Fibroblast of lung (primary cell): ENCODE results near the gene MYEF2. TPM values are rescaled to one million over a fixed set of nuclear protein-coding genes. Genes with fewer than 3 reads are reported as not detected.

Experiments
- DNase-seq, 2 donors: peaks; one replicate each; pipeline versions ENCODE4 v3.0.0 to v3.0.0-alpha.2; 2010; ENCODE audit warnings: low read depth in 2 of 2
- H2AFZ ChIP-seq: 2 replicates; pipeline ENCODE4 v1.5.1; 2012; ENCODE audit warnings: low read length, control low read depth, inconsistent platforms
- H3K27ac ChIP-seq: 2 replicates; pipeline ENCODE4 v1.5.1; 2011; ENCODE audit warnings: low read length, control low read depth; ENCODE audit not compliant: insufficient read depth
- H3K27me3 ChIP-seq: 2 replicates; pipeline ENCODE4 v1.5.1; 2011; ENCODE audit warnings: mild to moderate bottlenecking, low read length; ENCODE audit not compliant: control insufficient read depth, insufficient read depth
- H3K36me3 ChIP-seq: 2 replicates; pipeline ENCODE4 v1.5.1; 2011; ENCODE audit warnings: low read length; ENCODE audit not compliant: control insufficient read depth, insufficient read depth
- H3K4me1 ChIP-seq: 2 replicates; pipeline ENCODE4 v1.5.1; 2011; ENCODE audit warnings: low read length; ENCODE audit not compliant: control insufficient read depth, insufficient read depth; ENCODE audit errors: extremely low read depth
- H3K4me2 ChIP-seq: 2 replicates; pipeline ENCODE4 v1.5.1; 2011; ENCODE audit warnings: low read length, control low read depth; ENCODE audit not compliant: insufficient read depth; ENCODE audit errors: extremely low read depth
- H3K4me3 ChIP-seq, 4 experiments: fragments of 200-600 bp in 1 of 4; sonication (generic) in 1 of 4; replicated peaks in 1 of 4; 2 replicates each; pipeline ENCODE4 v1.5.1; 2011 to 2016; ENCODE audit warnings: low read length in 4 of 4, low read depth in 3 of 4, mild to moderate bottlenecking in 3 of 4, control low read depth in 2 of 4, inconsistent platforms in 1 of 4, mixed read lengths in 1 of 4; ENCODE audit not compliant: insufficient read depth in 1 of 4; ENCODE audit errors: control extremely low read depth in 1 of 4
- H3K79me2 ChIP-seq: 2 replicates; pipeline ENCODE4 v1.5.1; 2012; ENCODE audit warnings: mild to moderate bottlenecking, low read length, inconsistent platforms; ENCODE audit not compliant: control insufficient read depth, insufficient read depth
- H3K9ac ChIP-seq: 2 replicates; pipeline ENCODE4 v1.5.1; 2011; ENCODE audit warnings: mild to moderate bottlenecking, low read length, control low read depth; ENCODE audit not compliant: insufficient read depth
- H3K9me3 ChIP-seq: 2 replicates; pipeline ENCODE4 v1.5.1; 2012; ENCODE audit warnings: low read depth, low read length; ENCODE audit not compliant: control insufficient read depth, insufficient read depth
- H4K20me1 ChIP-seq: 2 replicates; pipeline ENCODE4 v1.5.1; 2011; ENCODE audit warnings: low read length; ENCODE audit not compliant: control insufficient read depth, insufficient read depth; ENCODE audit errors: extremely low read depth
- CTCF ChIP-seq, 2 donors: IDR thresholded peaks in 1 of 2; conservative IDR thresholded peaks in 1 of 2; 1 replicate in 1 of 2; 2 replicates in 1 of 2; pipeline ENCODE4 v1.5.1; 2011 to 2012; ENCODE audit warnings: low read length in 2 of 2, control low read depth in 1 of 2, inconsistent platforms in 1 of 2, low read depth in 1 of 2, mild to moderate bottlenecking in 1 of 2
- EZH2 ChIP-seq: IDR thresholded peaks from 2 replicates; pipeline ENCODE4 v1.5.1; 2012; ENCODE audit warnings: low read length, control low read depth, mild to moderate bottlenecking; ENCODE audit errors: missing control alignments
- polyA plus RNA-seq, 2 donors: library from polyadenylated mRNA; depleted of rRNA in 1 of 2; stranded (reverse) in 1 of 2; unstranded in 1 of 2; fragments of >200 nt; gene quantifications; 2 replicates each; pipeline ENCODE4 v1.2.1, GENCODE V29; 2011 to 2012; ENCODE audit warnings: missing spikeins in 1 of 2
- total RNA-seq: library from RNA; depleted of rRNA; stranded (reverse); fragments of >200 nt; gene quantifications from 2 replicates; pipeline ENCODE4 v1.2.1, GENCODE V29; 2014

The MYEF2 gene
- total and polyA plus RNA-seq, 2 donors (not counting 1 experiment from before 2014, with no cell fraction given): 5.3 to 13.5 TPM

- peaks cover 1% of the 10 kb centered on the region for H3K36me3 ChIP-seq
- TF ChIP-seq CTCF (conservative IDR thresholded peaks at IDR 0.05 in 1 of 2, IDR thresholded peaks at IDR 0.05 in 1 of 2; ENCODE audit: low read depth in 1 of 2, low read length in 2 of 2): no peak
- TF ChIP-seq EZH2: no peak
- DNase-seq: peak in 1 of 2 donors; percentile 14
- H4K20me1 ChIP-seq: no peaks in the 10 kb centered on the region
- no peak overlapping the region for H2AFZ ChIP-seq
- no peak overlapping the region for H3K4me3 ChIP-seq
- no peaks in the 10 kb centered on the region for H3K79me2 ChIP-seq
- no peaks in the 10 kb centered on the region for H3K27me3 ChIP-seq
- no peak overlapping the region for H3K27ac ChIP-seq
- peaks cover 5% of the 10 kb centered on the region for H3K4me1 ChIP-seq
- no peaks in the 10 kb centered on the region for H3K9me3 ChIP-seq
- no peak overlapping the region for H3K9ac ChIP-seq
- H3K4me2 ChIP-seq: no peak overlapping the region
Measured at GRCh38 chr15:48147358-48147757, 30.7 kb downstream of the MYEF2 start.

DNA sequence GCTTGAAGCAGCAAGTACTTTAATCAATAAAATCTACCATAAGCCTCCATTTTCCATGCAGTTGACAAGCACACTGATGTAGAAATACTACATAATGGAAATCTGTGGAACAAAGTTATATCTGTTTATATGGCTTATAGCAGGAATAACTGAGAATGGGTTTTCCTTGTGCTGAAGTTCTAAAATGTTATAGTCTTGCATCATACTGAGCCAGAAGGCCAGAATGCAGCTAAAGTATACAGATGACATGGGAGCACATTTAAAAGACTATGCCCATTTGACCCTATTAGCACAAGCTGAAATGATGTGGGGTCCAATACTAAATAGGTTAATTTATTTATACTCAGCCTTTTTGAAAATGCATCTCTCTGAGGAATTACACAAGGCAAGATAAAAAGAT lies 32.2 kb downstream of the MYEF2 start:
- DNase-seq: peak in 1 of 2 donors; percentile 61
- H3K27ac ChIP-seq: no peak overlapping the region
- no peaks in the 10 kb centered on the region for H3K27me3 ChIP-seq
- H3K4me3 ChIP-seq: no peak overlapping the region
- TF ChIP-seq CTCF (conservative IDR thresholded peaks at IDR 0.05 in 1 of 2, IDR thresholded peaks at IDR 0.05 in 1 of 2; ENCODE audit: low read depth in 1 of 2, low read length in 2 of 2): no peak
- TF ChIP-seq EZH2: no peak
- no peaks in the 10 kb centered on the region for H3K79me2 ChIP-seq
- no peaks in the 10 kb centered on the region for H4K20me1 ChIP-seq
- H3K4me1 ChIP-seq: peaks cover 5% of the 10 kb centered on the region
- no peak overlapping the region for H3K4me2 ChIP-seq
- no peak overlapping the region for H3K9ac ChIP-seq
- H3K9me3 ChIP-seq: no peaks in the 10 kb centered on the region
- no peaks in the 10 kb centered on the region for H3K36me3 ChIP-seq
- no peak overlapping the region for H2AFZ ChIP-seq

GRCh38 chr15:48144889-48145288 lies 33.2 kb downstream of the MYEF2 start:
- Histone ChIP-seq H3K27me3 (no peaks in the 10 kb centered on the region), H3K79me2 (no peaks in the 10 kb centered on the region), H4K20me1 (no peaks in the 10 kb centered on the region), H3K36me3 (no peaks in the 10 kb centered on the region), H3K9me3 (no peaks in the 10 kb centered on the region), H2AFZ (no peak overlapping the region), H3K9ac (no peak overlapping the region), H3K4me1 (peaks cover 5% of the 10 kb centered on the region), H3K4me3 (peak overlapping the region in 2 of 4 experiments; percentile 4 to 13), H3K4me2 (peak overlapping the region; percentile 34), H3K27ac (no peak overlapping the region)
- peak; percentile 23 to 43 for DNase-seq
- TF ChIP-seq EZH2: no peak
- TF ChIP-seq CTCF (conservative IDR thresholded peaks at IDR 0.05 in 1 of 2, IDR thresholded peaks at IDR 0.05 in 1 of 2; ENCODE audit: low read depth in 1 of 2, low read length in 2 of 2): no peak
